Vagina (tissue), 2 donors: Measurements from ENCODE around the gene FAM120A.

Source experiments
- CTCF ChIP-seq, 3 experiments: fragments of 450-650 bp in 2 of 3; fragments of 200-600 bp in 1 of 3; sonication (generic) in 1 of 3; IDR thresholded peaks; one replicate each; pipeline ENCODE4 v1.5.1; 2017 to 2019; ENCODE audit warnings: antibody characterized with exemption in 3 of 3, mild to moderate bottlenecking in 2 of 3, moderate library complexity in 2 of 3
- POLR2AphosphoS5 ChIP-seq, 2 donors: sonication (generic); formaldehyde crosslinking; IDR thresholded peaks; one replicate each; pipeline ENCODE4 v1.9.0; 2017; ENCODE audit warnings: antibody characterized with exemption in 2 of 2, mild to moderate bottlenecking in 2 of 2, low read depth in 1 of 2; ENCODE audit not compliant: insufficient read depth in 1 of 2

DNA sequence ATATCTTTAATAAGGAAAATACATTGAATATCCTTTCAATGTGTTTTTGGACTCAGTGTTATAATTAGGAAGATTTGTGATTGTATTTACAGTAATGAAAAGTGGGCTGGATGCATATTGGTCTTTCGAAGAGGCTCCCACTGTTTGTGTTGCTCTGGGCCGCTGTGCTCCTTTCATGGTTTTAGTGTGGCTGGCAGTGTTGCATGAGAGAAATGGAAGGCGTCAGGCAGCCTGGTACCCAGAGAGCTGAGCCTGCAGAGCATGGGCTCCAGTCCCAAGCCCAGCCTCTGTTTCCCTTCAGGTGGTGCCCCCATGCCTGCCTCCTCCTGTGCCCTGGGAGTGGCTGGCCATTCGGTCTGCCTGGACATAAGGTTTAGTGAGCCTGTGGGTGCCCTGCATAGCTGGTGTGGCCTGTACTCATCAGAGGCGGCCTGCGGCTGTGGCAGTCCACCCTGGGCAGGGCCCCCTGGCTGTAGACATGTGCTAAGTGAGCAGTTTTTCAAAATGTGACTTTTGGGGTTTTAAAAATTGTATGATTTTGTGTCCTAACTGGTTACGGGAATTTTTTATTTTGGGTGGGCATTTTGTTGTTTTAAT lies 29.3 kb downstream of the FAM120A start:
- TF ChIP-seq CTCF (IDR thresholded peaks at IDR 0.05): no peak
- no peak for TF ChIP-seq POLR2AphosphoS5 (IDR thresholded peaks at IDR 0.05; ENCODE audit: insufficient read depth in 1 of 2, low read depth in 1 of 2)
